ENCODE data around the gene FAM171A2.
"Not testable (repeated sequence)": the region's sequence is repeated elsewhere in the genome, so short reads cannot be mapped to it uniquely, and the experiment has no call there.

The FAM171A2 gene

GRCh38 chr17:44350733-44351226 lies 12.9 kb downstream of the FAM171A2 start:
- no peak overlapping the region for H3K4me3 ChIP-seq (ENCODE audit: low read length)
- peak; percentile 54 for DNase-seq (ENCODE audit: low read depth, low spot score)

- no peak for DNase-seq (ENCODE audit: low read depth, low spot score)
- H3K4me3 ChIP-seq (ENCODE audit: low read length): no peak overlapping the region
These were observed 14.0 kb downstream of the FAM171A2 start for GRCh38 chr17:44349553-44350070.

- DNase-seq (ENCODE audit: low read depth, low spot score): no peak
- no peak overlapping the region for H3K4me3 ChIP-seq (ENCODE audit: low read length)
These were observed 14.7 kb downstream of the FAM171A2 start for GRCh38 chr17:44348988-44349364.

- DNase-seq (ENCODE audit: low read depth, low spot score): no peak
- H3K4me3 ChIP-seq (ENCODE audit: low read length): no peak overlapping the region
These were observed 15.2 kb downstream of the FAM171A2 start for GRCh38 chr17:44348234-44348987.

GRCh38 chr17:44347206-44348055 lies 16.2 kb downstream of the FAM171A2 start:
- not testable (repeated sequence) for H3K4me3 ChIP-seq (ENCODE audit: low read length); DNase-seq (ENCODE audit: low read depth, low spot score)

- peak overlapping the region; percentile 90 for H3K4me3 ChIP-seq (ENCODE audit: low read length)
These were observed 17.4 kb downstream of the FAM171A2 start for GRCh38 chr17:44346064-44346844.

GRCh38 chr17:44345454-44346026 lies 18.1 kb downstream of the FAM171A2 start:
- H3K4me3 ChIP-seq (ENCODE audit: low read length): peak overlapping the region; percentile 90
- peak; percentile 43 for DNase-seq (ENCODE audit: low read depth, low spot score)

More at GRCh38 chr17:44346064-44346844, 17.4 kb downstream of the FAM171A2 start:
- no peak for DNase-seq (ENCODE audit: low read depth, low spot score)

- peak within 1 kb of the TSS; percentile 90 for H3K4me3 ChIP-seq (ENCODE audit: low read length)
- DNase-seq (ENCODE audit: low read depth, low spot score): peak; percentile 96
These were observed 18.7 kb downstream of the FAM171A2 start, which contains the start of gene GRN for GRCh38 chr17:44344939-44345453. Gene GRN (plus strand): TSS chr17:44345302. CDS start chr17:44349165, 3,863 bp downstream.

- no peak overlapping the region for H3K4me3 ChIP-seq (ENCODE audit: low read length)
- no peak for DNase-seq (ENCODE audit: low read depth, low spot score)
These were observed 20.0 kb downstream of the FAM171A2 start for GRCh38 chr17:44343510-44344209.

- H3K4me3 ChIP-seq (ENCODE audit: low read length); DNase-seq (ENCODE audit: low read depth, low spot score): not testable (repeated sequence)
These were observed 23.1 kb downstream of the FAM171A2 start for GRCh38 chr17:44340553-44340952.

GRCh38 chr17:44338702-44339101 lies 25.0 kb downstream of the FAM171A2 start:
- no peak overlapping the region for H3K4me3 ChIP-seq (ENCODE audit: low read length)
- no peak for DNase-seq (ENCODE audit: low read depth, low spot score)

- no peak for DNase-seq (ENCODE audit: low read depth, low spot score)
- no peak overlapping the region for H3K4me3 ChIP-seq (ENCODE audit: low read length)
These were observed 27.7 kb downstream of the FAM171A2 start for GRCh38 chr17:44335968-44336367.

- no peak overlapping the region for H3K4me3 ChIP-seq (ENCODE audit: low read length)
- no peak for DNase-seq (ENCODE audit: low read depth, low spot score)
These were observed 28.1 kb downstream of the FAM171A2 start for GRCh38 chr17:44335564-44335963.

GRCh38 chr17:44334727-44335126 lies 28.9 kb downstream of the FAM171A2 start:
- no peak overlapping the region for H3K4me3 ChIP-seq (ENCODE audit: low read length)
- no peak for DNase-seq (ENCODE audit: low read depth, low spot score)

- H3K4me3 ChIP-seq (ENCODE audit: low read length): no peak overlapping the region
- DNase-seq (ENCODE audit: low read depth, low spot score): no peak
These were observed 29.3 kb downstream of the FAM171A2 start for GRCh38 chr17:44334315-44334714.

GRCh38 chr17:44333371-44333770 lies 30.3 kb downstream of the FAM171A2 start:
- no peak for DNase-seq (ENCODE audit: low read depth, low spot score)

GRCh38 chr17:44331249-44331760 lies 32.3 kb downstream of the FAM171A2 start:
- peak; percentile 67 for DNase-seq (ENCODE audit: low read depth, low spot score)
- peak overlapping the region; percentile 15 for H3K4me3 ChIP-seq (ENCODE audit: low read length)

More at GRCh38 chr17:44333371-44333770, 30.3 kb downstream of the FAM171A2 start:
- H3K4me3 ChIP-seq (ENCODE audit: low read length): no peak overlapping the region

- not testable (repeated sequence) for H3K4me3 ChIP-seq (ENCODE audit: low read length); DNase-seq (ENCODE audit: low read depth, low spot score)
These were observed 33.4 kb downstream of the FAM171A2 start for GRCh38 chr17:44330263-44330662.
